NCI-H82 (cell line): ENCODE results near the gene PCDHA6.
"Not testable (repeated sequence)": the region's sequence is repeated elsewhere in the genome, so short reads cannot be mapped to it uniquely, and the experiment has no call there.

Experiments
- DNase-seq: peaks from one replicate; lab custom pipeline; 2025; lab: John Stamatoyannopoulos, UW

The PCDHA6 gene, protein sequence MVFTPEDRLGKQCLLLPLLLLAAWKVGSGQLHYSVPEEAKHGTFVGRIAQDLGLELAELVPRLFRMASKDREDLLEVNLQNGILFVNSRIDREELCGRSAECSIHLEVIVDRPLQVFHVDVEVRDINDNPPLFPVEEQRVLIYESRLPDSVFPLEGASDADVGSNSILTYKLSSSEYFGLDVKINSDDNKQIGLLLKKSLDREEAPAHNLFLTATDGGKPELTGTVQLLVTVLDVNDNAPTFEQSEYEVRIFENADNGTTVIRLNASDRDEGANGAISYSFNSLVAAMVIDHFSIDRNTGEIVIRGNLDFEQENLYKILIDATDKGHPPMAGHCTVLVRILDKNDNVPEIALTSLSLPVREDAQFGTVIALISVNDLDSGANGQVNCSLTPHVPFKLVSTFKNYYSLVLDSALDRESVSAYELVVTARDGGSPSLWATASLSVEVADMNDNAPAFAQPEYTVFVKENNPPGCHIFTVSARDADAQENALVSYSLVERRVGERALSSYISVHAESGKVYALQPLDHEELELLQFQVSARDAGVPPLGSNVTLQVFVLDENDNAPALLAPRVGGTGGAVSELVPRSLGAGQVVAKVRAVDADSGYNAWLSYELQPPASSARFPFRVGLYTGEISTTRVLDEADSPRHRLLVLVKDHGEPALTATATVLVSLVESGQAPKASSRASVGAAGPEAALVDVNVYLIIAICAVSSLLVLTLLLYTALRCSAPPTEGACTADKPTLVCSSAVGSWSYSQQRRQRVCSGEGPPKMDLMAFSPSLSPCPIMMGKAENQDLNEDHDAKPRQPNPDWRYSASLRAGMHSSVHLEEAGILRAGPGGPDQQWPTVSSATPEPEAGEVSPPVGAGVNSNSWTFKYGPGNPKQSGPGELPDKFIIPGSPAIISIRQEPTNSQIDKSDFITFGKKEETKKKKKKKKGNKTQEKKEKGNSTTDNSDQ

DNA sequence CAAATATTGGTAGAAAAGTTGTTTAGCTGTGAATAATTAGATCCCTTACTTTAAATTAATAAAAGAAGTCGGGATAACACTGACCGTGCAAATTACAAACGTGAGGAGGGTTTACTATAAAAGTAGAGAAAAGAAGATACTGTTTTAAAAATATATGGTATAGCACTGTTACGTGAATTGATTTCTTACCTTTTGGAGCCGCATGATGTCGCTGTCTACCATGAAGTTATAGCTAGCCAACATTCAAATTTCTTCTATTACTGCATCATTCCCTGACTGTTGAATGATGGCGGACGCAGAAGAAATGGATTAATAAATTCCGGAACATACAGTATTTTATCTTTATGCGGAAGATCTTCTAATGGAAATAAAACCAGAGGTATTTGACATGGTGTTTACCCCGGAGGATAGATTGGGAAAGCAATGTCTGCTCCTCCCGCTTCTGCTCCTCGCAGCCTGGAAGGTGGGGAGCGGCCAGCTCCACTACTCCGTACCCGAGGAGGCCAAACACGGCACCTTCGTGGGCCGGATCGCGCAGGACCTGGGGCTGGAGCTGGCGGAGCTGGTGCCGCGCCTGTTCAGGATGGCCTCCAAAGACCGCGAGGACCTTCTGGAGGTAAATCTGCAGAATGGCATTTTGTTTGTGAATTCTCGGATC lies at the start of gene PCDHA6:
Gene PCDHA6, plus strand, starts transcription at position 257 of the 658 bp plus-strand sequence. Its CDS starts 132 bp downstream, at position 389.
- no peak for DNase-seq

DNA sequence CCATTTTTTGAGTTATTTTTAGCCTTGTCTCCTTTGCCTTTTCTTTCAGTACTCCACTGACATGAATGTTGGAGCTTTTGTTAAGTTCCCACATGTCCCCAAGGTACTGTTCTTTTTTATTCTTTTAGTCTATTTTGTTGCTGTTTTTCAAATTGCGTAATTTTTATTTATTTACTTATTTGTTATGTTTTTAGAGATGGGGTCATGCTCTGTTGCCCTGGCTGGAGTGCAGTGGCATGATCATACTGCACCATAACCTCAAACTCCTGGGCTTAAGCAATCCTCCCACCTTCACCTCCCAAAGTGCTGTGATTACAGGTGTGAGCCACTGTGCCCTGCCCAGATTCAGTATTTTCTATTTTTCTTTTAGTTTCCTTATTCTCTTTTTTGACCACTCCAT lies 47.2 kb upstream of the PCDHA6 start:
- no peak for DNase-seq

DNA sequence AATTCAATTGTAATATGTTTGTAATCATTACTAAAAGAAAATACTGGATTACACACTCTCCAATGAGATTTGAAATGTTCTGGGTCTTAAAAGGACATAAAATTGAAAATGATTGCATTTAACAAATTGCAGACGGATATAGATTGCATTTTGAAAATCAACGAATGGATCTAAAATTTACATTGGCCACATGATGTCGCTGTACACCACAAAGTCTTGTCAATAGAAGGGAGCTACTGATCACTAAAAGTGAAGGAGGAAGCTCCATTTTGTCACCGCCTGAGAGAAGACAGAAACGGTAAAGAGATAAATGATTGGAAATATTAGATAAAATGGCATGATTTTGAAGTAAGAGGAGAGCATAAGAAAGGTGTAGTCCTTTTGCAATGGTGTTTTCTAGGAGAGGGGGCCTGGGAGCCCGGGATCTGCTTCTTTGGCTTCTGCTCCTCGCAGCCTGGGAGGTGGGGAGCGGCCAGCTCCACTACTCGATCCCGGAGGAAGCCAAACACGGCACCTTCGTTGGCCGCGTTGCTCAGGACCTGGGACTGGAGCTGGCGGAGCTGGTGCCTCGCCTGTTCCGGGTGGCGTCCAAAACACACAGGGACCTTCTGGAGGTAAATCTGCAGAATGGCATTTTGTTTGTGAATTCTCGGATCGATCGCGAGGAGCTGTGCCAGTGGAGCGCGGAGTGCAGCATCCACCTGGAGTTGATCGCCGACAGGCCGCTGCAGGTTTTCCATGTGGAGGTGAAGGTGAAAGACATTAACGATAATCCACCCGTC lies 41.7 kb upstream of the PCDHA6 start, which contains the start of gene PCDHA1:
Gene PCDHA1, plus strand, starts transcription at position 236 of the 782 bp plus-strand sequence.
- DNase-seq, result peak; percentile 30

DNA sequence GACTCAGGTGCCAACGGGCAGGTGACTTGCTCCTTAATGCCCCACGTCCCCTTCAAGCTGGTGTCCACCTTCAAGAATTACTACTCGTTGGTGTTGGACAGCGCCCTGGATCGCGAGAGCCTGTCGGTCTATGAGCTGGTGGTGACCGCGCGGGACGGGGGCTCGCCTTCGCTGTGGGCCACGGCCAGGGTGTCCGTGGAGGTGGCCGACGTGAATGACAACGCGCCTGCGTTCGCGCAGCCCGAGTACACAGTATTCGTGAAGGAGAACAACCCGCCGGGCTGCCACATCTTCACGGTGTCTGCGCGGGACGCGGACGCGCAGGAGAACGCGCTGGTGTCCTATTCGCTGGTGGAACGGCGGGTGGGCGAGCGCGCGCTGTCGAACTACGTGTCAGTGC lies 40.3 kb upstream of the PCDHA6 start:
- DNase-seq, result not testable (repeated sequence)

DNA sequence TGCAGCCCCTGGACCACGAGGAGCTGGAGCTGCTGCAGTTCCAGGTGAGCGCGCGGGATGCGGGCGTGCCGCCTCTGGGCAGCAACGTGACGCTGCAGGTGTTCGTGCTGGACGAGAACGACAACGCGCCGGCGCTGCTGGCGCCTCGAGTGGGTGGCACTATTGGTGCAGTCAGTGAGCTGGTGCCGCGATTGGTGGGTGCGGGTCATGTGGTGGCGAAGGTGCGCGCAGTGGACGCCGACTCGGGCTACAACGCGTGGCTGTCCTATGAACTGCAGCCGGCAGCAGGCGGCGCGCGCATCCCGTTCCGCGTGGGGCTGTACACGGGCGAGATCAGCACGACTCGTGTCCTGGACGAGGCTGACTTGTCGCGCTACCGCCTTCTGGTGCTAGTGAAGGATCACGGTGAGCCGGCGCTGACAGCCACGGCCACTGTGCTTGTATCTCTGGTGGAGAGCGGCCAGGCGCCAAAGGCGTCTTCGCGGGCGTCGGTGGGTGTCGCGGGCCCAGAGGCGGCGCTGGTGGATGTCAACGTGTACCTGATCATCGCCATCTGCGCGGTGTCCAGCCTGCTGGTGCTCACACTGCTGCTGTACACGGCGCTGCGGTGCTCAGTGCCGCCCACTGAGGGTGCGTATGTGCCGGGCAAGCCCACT lies 39.8 kb upstream of the PCDHA6 start:
- DNase-seq, result not testable (repeated sequence)

DNA sequence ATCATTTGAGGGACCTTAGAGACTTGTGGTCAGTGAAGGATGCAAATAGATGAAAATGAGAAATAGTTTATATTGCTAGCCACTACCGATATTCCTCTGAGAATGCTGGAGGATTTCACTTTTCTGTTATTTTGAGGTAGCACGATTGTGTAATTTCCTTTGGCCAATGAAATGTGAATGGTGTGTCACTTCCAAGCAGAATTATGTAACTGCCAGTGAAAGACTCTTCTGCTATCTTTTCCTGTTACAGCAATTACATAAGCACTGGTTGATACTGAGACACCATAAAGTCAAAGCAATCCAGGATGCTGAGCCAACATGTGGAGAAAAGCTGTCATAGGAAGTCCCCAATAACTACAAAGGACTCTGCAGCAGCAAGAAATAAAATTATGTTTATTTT lies 36.7 kb upstream of the PCDHA6 start:
- DNase-seq, result no peak

DNA sequence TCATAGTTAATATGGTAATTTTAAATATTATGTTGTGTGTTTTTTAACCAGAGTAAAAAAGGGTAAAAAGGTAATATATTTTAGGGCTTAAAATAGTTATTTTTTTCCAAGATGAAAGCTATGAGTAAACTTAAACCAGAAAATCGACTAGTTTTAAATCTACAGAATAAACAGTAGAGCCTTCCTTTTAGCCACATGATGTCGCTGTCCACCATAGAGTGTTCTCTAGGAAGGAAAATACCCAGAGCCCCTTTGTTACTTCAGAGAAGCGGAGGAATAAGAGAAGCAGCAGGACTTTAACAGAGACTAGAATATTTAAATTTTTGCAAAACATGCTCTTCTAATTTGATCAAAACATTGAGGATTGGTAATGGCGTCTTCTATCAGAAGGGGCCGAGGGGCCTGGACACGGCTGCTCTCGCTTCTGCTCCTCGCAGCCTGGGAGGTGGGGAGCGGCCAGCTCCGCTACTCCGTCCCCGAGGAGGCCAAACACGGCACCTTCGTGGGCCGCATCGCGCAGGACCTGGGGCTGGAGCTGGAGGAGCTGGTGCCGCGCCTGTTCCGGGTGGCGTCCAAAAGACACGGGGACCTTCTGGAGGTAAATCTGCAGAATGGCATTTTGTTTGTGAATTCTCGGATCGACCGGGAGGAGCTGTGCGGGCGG lies 33.0 kb upstream of the PCDHA6 start, which contains the start of gene PCDHA2:
Gene PCDHA2, plus strand, starts transcription at position 258 of the 664 bp plus-strand sequence.
- peak; percentile 70 for DNase-seq

DNA sequence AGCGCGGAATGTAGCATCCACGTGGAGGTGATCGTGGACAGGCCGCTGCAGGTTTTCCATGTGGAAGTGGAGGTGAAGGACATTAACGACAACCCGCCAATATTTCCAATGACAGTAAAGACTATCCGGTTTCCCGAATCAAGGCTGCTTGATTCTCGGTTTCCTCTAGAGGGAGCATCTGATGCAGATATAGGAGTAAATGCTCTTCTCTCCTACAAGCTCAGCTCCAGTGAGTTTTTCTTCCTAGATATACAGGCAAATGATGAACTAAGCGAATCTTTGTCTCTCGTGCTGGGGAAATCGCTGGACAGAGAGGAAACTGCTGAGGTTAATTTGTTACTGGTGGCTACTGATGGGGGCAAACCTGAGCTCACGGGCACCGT lies 32.5 kb upstream of the PCDHA6 start:
- DNase-seq, result peak; percentile 61

DNA sequence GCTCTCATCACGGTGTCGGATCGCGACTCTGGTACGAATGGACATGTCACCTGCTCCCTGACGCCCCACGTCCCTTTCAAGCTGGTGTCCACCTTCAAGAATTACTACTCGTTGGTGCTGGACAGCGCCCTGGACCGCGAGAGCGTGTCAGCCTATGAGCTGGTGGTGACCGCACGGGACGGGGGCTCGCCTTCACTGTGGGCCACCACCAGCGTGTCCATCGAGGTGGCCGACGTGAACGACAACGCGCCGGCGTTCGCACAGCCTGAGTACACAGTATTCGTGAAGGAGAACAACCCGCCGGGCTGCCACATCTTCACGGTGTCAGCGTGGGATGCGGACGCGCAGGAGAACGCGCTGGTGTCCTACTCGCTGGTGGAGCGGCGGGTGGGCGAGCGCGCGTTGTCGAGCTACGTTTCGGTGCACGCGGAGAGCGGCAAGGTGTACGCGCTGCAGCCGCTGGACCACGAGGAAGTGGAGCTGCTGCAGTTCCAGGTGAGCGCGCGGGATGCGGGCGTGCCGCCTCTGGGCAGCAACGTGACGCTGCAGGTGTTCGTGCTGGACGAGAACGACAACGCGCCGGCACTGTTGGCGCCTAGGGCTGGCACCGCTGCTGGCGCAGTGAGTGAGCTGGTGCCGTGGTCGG lies 31.6 kb upstream of the PCDHA6 start:
- DNase-seq, result not testable (repeated sequence)

DNA sequence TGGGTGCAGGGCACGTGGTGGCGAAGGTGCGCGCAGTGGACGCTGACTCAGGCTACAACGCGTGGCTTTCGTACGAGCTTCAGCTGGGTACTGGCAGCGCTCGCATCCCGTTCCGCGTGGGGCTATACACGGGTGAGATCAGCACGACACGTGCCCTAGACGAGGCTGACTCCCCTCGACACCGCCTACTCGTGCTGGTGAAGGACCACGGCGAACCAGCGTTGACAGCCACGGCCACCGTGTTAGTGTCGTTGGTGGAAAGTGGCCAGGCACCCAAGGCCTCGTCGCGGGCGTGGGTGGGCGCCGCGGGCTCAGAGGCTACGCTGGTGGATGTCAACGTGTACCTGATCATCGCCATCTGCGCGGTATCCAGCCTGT lies 31.1 kb upstream of the PCDHA6 start:
- no peak for DNase-seq

DNA sequence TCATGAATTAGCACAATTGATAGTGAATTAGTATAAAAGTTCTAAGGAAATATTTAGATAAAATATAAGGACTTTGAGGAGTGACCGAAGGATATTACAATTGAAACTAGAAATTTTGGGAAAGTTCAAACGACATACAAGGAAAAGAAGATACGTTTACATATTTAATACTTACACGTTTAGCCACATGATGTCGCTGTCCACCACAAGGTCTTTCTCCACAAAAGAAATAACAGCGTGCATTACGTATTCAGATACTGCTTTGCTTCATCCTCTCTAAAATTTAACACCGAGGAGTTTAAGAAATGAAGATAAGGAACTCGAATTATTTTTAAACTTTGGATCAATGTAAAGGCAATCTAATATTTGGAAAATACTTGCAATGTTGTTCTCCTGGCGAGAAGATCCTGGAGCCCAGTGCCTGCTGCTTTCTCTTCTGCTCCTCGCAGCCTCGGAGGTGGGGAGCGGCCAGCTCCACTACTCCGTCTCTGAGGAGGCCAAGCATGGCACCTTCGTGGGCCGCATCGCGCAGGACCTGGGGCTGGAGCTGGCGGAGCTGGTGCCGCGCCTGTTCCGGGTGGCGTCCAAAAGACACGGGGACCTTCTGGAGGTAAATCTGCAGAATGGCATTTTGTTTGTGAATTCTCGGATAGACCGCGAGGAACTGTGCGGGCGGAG lies 26.8 kb upstream of the PCDHA6 start, which contains the start of gene PCDHA3:
Gene PCDHA3, plus strand, starts transcription at position 242 of the 678 bp plus-strand sequence.
- peak; percentile 0 for DNase-seq

DNA sequence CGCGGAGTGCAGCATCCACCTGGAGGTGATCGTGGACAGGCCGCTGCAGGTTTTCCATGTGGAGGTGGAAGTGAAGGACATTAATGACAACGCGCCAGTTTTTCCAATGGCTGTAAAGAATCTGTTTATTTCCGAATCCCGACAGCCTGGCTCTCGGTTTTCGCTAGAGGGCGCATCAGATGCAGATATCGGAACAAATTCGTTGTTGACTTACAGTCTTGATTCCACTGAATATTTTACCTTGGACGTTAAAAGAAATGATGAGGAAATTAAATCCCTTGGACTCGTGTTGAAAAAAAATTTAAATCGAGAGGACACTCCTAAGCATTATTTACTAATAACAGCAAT lies 26.3 kb upstream of the PCDHA6 start:
- no peak for DNase-seq

DNA sequence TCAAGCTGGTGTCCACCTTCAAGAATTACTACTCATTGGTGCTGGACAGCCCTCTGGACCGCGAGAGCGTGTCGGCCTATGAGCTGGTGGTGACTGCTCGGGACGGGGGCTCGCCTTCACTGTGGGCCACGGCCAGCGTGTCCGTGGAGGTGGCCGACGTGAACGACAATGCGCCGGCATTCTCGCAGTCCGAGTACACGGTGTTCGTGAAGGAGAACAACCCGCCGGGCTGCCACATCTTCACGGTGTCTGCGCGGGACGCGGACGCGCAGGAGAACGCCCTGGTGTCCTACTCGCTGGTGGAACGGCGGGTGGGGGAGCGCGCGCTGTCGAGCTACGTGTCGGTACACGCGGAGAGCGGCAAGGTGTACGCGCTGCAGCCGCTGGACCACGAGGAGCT lies 25.4 kb upstream of the PCDHA6 start:
- not testable (repeated sequence) for DNase-seq

DNA sequence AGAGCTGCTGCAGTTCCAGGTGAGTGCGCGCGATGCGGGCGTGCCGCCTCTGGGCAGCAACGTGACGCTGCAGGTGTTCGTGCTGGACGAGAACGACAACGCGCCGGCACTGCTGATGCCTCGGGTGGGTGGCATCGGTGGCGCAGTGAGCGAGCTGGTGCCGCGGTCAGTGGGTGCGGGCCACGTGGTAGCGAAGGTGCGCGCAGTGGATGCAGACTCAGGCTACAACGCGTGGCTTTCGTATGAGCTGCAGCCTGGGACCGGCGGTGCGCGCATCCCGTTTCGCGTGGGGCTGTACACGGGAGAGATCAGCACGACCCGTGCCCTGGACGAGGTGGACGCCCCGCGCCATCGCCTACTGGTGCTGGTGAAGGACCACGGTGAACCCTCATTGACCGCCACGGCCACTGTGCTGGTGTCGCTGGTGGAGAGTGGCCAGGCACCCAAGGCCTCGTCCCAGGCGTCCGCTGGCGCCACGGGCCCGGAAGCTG lies 24.9 kb upstream of the PCDHA6 start:
- no peak for DNase-seq

DNA sequence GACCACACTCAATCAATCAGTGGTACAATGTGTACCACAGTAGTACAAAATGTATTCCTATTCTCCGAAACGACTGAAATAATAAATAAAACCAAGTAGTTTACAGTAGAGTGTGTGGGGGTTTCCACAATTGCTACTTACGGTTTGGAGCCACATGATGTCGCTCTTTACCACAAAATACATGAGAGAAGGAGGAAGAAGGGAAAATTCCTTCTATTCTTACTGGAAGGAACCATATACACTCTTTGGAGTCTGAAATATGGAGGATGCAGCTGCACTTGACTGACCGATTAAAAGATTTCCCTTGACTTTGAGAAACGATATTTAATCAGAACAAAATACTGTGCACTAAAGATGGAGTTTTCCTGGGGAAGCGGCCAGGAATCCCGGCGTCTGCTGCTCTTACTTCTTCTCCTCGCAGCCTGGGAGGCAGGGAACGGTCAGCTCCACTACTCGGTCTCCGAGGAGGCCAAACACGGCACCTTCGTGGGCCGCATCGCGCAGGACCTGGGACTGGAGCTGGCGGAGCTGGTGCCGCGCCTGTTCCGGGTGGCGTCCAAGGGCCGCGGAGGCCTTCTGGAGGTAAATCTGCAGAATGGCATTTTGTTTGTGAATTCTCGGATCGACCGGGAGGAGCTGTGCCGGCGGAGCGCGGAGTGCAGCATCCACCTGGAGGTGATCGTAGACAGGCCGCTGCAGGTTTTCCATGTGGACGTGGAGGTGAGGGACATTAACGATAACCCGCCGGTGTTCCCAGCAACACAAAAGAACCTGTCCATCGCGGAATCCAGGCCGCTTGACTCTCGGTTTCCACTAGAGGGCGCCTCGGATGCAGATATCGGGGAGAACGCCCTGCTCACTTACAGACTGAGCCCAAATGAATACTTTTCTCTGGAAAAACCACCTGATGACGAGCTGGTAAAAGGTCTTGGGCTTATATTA lies 20.7 kb upstream of the PCDHA6 start, which contains the start of gene PCDHA4:
Gene PCDHA4, plus strand, starts transcription at position 235 of the 942 bp plus-strand sequence.
- no peak for DNase-seq

DNA sequence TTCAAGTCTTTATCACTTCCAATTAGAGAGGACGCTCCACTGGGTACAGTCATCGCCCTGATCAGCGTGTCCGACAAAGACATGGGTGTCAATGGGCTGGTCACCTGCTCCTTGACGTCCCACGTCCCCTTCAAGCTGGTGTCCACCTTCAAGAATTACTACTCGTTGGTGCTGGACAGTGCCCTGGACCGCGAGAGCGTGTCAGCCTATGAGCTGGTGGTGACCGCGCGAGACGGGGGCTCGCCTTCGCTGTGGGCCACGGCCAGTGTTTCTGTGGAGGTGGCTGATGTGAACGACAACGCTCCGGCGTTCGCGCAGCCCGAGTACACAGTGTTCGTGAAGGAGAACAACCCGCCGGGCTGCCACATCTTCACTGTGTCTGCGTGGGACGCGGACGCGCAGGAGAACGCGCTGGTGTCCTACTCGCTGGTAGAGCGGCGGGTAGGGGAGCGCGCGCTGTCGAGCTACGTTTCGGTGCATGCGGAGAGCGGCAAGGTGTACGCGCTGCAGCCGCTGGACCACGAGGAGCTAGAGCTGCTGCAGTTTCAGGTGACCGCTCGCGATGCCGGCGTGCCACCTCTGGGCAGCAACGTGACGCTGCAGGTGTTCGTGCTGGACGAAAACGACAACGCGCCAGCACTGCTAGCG lies 19.4 kb upstream of the PCDHA6 start:
- not testable (repeated sequence) for DNase-seq

DNA sequence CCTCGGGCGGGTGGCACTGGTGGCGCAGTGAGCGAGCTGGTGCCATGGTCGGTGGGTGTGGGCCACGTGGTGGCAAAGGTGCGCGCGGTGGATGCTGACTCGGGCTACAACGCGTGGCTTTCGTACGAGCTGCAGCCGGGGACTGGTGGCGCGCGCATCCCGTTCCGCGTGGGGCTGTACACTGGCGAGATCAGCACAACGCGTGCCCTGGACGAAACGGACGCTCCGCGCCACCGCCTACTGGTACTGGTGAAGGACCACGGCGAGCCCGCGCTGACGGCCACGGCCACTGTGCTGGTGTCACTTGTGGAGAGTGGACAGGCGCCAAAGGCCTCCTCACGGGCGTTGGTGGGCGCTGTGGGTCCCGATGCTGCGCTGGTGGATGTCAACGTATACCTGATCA lies 18.9 kb upstream of the PCDHA6 start:
- DNase-seq, result no peak
